Epithelial cell of proximal tubule (primary cell): Measurements from ENCODE around the gene EFNA5. TPM values are rescaled to one million over a fixed set of nuclear protein-coding genes. Genes with fewer than 3 reads are reported as not detected.

Experiments
- DNase-seq: peaks from one replicate; pipeline ENCODE4 v3.0.0-alpha.2; 2011; ENCODE audit warnings: low read depth
- H3K4me3 ChIP-seq: 2 replicates; pipeline ENCODE4 v1.5.1; 2011; ENCODE audit warnings: low read depth, mild to moderate bottlenecking, low read length
- CTCF ChIP-seq: conservative IDR thresholded peaks from 2 replicates; pipeline ENCODE4 v1.5.1; 2012; ENCODE audit warnings: low read depth, mild to moderate bottlenecking, low read length
- total RNA-seq: library from RNA; depleted of rRNA; stranded (reverse); fragments of >200 nt; gene quantifications from 2 replicates; pipeline ENCODE4 v1.2.3, GENCODE V29; 2015

Gene EFNA5
- total RNA-seq, 1 donor from 2014 or later, result 28.1 TPM

GRCh38 chr5:107486489-107486888 is 184.2 kb downstream of the EFNA5 start:
- TF ChIP-seq CTCF, result no peak
- DNase-seq, result no peak
- H3K4me3 ChIP-seq, result no peak overlapping the region

GRCh38 chr5:107485184-107485583 is 185.6 kb downstream of the EFNA5 start:
- DNase-seq, result no peak
- no peak overlapping the region for H3K4me3 ChIP-seq
- no peak for TF ChIP-seq CTCF

GRCh38 chr5:107484281-107484680 is 186.5 kb downstream of the EFNA5 start:
- no peak overlapping the region for H3K4me3 ChIP-seq
- DNase-seq, result no peak
- TF ChIP-seq CTCF, result no peak

- DNase-seq, result no peak
- no peak for TF ChIP-seq CTCF
- H3K4me3 ChIP-seq, result no peak overlapping the region
Observed at GRCh38 chr5:107483231-107484024, 187.3 kb downstream of the EFNA5 start.

GRCh38 chr5:107478068-107478641 is 192.6 kb downstream of the EFNA5 start:
- no peak for TF ChIP-seq CTCF
- no peak overlapping the region for H3K4me3 ChIP-seq
- DNase-seq, result no peak

- no peak for TF ChIP-seq CTCF
- no peak for DNase-seq
Observed at GRCh38 chr5:107477492-107477891, 193.2 kb downstream of the EFNA5 start.

GRCh38 chr5:107476783-107477182 is 194.0 kb downstream of the EFNA5 start:
- no peak for DNase-seq
- no peak overlapping the region for H3K4me3 ChIP-seq
- TF ChIP-seq CTCF, result no peak

More at GRCh38 chr5:107477492-107477891, 193.2 kb downstream of the EFNA5 start:
- H3K4me3 ChIP-seq, result no peak overlapping the region
